C4-2B (cell line): ENCODE measurements around the gene SLC14A1.

Experiments used
- CTCF ChIP-seq: fragments of 450-650 bp; conservative IDR thresholded peaks from 2 replicates; pipeline ENCODE4 v1.5.1; 2017; ENCODE audit warnings: mild to moderate bottlenecking
- ZFX ChIP-seq: fragments of 450-650 bp; IDR thresholded peaks from 2 replicates; pipeline ENCODE4 v1.6.1; 2017

- TF ChIP-seq CTCF: no peak
- TF ChIP-seq ZFX: no peak
These were observed 4.9 kb upstream of the SLC14A1 start for GRCh38 chr18:45719106-45719505.
